HS-5 (cell line): Measurements from ENCODE around the gene LMX1A.

Source experiments
- DNase-seq: peaks from one replicate; pipeline ENCODE4 v3.0.0-alpha.2; 2012; ENCODE audit warnings: low read depth

The LMX1A gene

DNA sequence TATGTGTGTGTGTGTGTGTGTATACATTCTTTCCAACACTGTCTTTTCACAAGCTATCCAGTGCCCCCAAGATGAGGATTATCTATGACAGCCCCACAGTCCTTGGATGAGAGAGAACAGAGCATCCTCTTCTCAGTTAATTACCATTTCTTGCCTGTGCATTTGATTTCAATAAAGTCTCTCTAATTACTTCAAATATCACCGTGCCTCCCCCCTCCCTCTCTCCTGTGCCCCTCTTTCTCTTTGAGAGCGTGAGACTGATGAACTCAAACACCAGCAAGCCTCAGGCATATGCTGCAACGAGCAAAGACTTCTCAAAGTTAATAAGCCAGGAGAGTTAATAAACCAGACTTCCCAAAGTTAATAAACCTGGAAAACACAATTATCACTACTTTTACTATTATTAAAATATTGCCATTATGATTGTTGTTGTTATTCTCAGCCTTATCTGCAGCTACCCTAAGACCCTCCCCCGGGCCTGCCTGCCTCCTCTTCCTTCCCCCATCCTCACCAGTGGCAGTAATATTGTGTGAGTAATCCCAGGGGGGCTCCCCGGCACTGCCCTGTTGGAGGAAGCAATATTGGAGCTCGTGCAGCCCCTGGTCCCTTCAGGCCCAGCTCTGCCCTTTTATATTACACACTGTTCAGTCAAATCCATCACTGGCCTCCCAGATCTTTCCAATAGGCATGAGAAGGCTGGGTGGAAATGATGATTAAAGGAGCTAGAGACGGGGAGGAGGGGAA, 30.9 kb downstream of the LMX1A start:
- no peak for DNase-seq

DNA sequence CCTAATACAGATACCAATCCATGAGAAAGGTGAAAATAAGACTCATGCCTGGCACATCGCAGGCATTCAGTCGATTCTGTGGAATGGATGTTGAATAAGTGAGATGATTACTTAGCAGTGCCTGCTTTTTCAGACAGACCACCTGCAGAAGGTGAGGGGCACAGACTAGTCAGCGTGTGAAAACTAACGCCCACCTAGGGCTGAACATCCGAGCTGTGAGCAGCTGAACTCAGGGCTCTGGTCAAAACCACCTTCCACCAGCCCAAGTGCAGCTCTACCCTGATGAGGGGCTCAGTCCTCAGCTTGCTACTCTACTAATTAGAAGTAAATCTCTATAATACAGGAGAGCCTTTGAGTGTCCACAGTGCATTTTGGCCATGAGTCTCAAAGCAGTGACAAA, 32.5 kb downstream of the LMX1A start:
- DNase-seq = no peak

- no peak for DNase-seq
These were observed 38.9 kb downstream of the LMX1A start for GRCh38 chr1:165317612-165318011.

GRCh38 chr1:165316153-165316772, 40.3 kb downstream of the LMX1A start:
- no peak for DNase-seq

DNA sequence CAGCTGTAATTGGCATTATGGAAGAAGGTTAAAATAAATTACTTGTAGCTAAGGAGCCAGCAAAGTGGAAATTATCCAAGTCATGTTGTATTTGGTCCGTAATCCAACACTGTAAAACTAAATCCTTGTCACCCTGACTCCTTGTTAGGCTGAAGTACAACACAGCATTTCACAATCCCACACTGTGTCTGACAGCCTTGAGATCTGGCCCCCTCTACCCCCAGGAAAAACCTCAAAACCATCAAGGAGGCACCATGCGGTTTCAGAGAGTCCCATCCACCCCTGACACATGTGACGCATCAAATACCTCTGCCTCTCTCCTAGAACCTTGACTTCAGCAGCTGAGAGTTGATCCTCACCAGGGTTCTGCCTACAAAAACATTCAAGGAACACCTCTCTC, 41.0 kb downstream of the LMX1A start:
- no peak for DNase-seq

- DNase-seq = no peak
These were observed 42.6 kb downstream of the LMX1A start for GRCh38 chr1:165313903-165314302.

GRCh38 chr1:165312591-165312990, 43.9 kb downstream of the LMX1A start:
- DNase-seq = no peak

- no peak for DNase-seq
These were observed 49.7 kb downstream of the LMX1A start for GRCh38 chr1:165306543-165307434.

GRCh38 chr1:165303386-165303785, 53.1 kb downstream of the LMX1A start:
- DNase-seq = no peak

DNA sequence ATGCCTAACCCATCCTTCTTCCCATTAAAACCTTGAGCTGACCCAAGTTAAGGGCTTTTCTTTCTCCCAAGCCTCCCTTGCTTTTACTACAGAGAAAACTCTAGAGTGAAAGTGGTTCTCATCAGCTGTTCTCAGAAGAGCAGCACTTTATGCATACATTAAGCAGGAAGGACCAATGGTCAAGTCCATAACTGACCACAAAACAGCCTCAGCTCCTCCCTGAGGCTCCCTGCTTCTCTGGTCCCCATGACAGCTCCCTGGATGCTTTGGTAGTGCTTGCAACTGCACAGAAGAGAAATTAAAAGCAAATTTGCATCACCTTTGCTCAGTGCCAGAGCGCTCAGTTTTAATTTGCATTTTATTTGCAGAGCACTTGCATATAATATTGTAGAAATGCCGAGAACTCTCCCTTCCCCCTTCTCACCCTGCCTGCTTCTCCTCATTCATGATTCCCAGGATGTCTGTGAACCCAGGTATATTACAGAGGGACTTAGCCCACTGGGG, 56.1 kb downstream of the LMX1A start:
- no peak for DNase-seq

DNA sequence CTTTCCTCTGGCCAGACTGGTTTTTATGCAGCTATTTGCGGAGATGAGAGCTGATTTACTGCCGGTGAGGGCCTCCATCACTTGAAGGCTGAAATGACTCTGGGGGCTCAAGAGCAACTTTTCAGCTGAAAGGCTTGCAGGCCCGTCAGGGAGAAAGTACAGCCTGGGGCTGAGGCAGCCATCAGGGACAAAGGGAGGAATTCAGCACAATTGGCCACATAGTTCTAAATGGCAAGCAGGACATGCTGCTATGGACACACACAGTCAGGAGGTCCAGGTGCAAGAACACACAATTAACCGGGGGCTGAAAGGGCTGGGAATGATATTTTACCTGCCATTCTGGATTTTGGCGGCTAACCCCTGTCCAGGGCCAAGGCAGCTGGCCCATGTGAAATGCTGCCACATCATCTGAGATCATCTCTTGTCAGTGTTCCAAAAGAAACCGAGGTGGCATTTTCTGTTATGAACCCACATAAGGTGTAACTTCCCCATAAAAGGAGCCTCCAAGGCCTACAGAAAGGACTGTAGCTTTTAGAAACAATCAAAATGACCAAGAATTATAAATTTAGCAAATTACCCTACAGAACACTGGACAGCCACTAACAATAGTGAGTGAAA, 58.2 kb downstream of the LMX1A start:
- DNase-seq = no peak

DNA sequence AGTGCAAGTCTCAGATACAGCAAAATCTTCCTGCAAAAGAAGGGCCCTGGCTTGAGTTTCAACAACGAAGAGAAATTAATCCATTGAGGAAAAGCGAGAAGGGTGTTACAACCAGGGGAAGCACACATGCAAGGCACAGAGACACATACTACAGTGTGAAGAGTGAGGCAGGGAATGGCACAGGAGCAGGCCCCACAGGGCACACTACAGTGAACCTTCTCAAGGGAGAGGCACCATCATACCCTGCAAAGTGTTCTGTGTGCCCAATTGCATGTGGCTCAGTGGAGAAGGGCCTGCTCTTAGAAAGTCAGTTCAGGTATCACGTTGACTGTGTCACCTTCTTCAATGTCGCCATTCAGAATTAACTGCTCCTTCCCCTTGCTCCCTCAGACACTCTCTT, 60.3 kb downstream of the LMX1A start:
- no peak for DNase-seq

- no peak for DNase-seq
These were observed 66.4 kb downstream of the LMX1A start for GRCh38 chr1:165290148-165290547.

GRCh38 chr1:165289556-165289955, 67.0 kb downstream of the LMX1A start:
- no peak for DNase-seq

DNA sequence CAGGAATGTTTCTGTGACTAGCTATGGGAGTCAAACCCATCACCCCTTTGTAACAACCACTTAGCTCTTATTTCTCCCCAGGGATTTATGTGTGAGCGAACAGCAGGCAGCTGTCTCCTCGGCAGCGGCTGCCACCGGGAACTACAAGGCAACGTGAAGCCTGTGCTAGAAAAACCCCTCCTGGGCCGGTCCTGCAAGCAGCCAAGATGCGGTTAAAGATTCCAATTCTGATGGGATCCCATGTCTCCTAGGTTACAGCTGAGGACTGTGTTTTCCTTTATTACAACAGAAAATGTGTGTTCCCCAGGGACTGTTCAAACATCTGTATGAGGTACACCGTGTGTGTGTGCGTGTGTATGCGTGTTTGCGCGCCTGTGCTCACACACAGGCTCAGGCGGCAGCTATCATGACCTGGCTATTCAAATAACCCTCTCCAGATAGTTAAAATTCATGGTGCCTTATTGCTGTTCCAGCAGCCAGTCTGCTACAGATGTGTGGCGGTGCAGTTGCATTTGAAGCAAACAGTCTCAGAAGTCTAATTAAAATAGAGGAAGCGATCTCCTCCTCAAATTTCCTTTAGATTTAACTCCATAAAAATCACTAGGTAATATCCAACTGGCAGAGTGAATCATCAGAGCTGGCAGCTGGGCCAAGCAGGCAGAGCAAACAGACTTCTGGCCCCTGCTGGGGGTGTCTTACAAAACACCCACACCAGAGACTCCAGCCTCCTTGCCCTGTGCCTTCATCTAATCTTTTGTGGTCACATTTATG, 68.0 kb downstream of the LMX1A start:
- no peak for DNase-seq

DNA sequence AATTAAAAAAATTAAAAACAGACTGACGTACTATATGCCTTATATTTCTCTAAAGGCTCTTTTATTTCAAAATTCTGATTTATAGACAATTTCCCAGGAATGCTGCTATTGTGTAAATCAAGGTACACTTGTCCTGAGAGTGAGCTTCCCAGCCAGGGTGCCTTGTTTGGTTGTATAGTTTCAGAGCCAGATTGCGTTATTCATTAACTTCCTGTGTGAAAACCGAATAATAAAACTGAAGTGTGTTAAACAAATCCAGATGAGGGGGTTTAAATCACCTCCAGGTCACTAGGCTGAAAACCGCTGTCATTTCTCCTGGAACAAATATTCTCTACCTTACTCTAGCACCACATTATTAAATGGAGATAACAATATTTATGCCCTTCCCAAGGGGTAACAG, 68.7 kb downstream of the LMX1A start:
- DNase-seq = no peak

DNA sequence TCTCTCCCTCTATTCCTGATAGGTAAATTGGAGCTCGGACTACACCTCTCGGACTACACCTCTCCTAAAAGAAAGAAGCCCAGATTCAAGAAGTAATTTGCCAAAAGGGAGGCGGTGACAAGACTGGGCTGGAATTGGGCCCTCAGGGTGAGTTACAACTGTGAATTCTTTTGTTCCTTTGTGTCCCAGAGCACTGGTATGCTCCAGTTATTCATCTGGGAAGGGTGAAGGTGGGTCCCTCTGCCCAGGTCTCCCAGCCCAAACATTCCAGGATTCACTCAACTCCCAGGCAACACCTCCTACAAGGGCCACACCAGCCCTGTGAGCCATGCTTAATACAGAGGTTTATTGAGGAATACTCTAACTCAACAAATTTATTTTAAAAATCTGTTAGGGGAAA, 69.2 kb downstream of the LMX1A start:
- no peak for DNase-seq

DNA sequence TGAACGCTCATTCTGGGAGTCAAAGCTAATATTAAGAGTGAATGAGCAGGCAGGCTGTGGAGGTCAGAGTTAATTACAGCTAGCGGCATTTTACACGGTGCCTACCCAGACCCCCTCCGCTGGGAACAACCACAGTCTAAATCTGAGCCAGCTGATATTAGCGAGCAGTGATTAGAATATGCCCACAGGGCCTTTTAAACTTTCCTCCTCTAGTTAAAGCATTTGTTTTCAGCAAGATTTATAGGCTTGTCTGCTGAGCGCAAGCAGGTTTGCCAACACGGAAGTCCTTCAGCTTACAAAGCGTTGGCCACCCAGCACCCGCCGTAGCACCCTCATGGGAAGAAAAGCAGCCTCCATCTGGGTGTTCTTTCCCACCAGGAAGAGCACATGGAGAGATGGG, 72.1 kb downstream of the LMX1A start:
- DNase-seq = no peak

DNA sequence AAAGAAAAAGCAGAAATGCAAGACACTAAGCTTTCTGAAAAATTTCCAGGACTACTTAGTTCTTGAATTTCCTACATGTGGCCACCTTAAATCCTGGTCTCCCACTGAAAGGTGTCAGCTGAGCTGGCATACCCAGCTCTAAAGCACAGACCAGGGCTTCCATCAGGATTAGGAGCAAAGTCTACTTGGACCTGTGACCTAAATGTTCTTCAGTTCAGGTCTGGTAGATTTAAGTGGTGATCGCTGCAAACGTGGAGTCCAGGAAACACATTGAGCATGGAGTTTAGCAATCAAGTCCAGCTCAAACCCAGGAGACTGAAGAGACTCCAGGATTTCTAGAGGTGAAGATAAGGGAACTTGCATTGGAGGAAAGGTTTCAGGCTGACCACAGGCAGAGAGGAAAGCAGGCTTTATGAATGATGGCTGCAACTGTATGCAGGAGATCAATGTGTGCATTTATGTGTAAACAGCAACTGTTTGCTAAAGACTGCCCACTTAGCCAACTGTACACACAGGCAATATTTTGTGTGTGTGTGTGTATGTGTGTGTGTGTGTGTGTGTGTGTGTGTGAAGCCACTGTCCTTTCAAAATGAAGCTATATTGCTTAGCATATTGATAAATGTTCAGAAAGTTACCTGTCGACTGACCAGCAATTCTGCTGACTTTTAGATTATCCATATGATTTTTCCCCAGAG, 75.2 kb downstream of the LMX1A start:
- DNase-seq = no peak

- DNase-seq = no peak
These were observed 76.6 kb downstream of the LMX1A start for GRCh38 chr1:165279882-165280281.

- no peak for DNase-seq
These were observed 80.2 kb downstream of the LMX1A start for GRCh38 chr1:165276314-165276713.
